DMS 273 (cell line): ENCODE results near the gene FAM229A.

Experiments used
- DNase-seq: peaks from one replicate; lab custom pipeline; 2025; ENCODE audit not compliant: unreplicated experiment; lab: John Stamatoyannopoulos, UW

Gene FAM229A

DNA sequence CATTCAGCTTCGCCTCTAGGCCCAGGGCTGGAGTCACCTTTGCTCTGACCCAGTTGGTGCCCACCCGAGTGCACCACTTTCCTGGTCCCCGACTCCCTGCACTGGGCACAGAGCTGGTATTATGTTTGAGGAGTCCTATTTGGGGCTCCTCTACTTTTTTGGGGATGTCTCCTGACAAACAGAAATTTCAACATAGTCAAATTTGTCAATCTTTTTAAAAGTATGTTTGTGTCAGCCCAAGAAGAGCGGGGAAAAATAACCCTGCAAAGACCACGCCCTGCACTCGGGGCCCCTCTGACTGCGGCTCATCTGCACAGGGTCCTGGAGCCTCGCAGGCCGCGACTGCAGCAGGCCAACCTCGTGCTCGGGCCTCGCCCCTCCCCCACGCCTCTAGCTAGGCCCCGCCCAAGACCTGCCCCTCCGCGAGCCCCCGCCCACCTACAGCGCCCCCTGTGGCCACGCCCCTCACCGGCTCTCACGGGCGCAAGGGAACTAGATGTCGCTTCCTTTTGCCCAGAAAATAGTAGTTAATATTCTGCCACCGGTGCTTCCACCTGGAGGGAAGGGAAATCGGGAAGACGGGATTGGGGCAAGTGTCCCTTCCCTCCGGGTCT lies 11.4 kb downstream of the FAM229A start:
- DNase-seq, result peak; percentile 92

DNA sequence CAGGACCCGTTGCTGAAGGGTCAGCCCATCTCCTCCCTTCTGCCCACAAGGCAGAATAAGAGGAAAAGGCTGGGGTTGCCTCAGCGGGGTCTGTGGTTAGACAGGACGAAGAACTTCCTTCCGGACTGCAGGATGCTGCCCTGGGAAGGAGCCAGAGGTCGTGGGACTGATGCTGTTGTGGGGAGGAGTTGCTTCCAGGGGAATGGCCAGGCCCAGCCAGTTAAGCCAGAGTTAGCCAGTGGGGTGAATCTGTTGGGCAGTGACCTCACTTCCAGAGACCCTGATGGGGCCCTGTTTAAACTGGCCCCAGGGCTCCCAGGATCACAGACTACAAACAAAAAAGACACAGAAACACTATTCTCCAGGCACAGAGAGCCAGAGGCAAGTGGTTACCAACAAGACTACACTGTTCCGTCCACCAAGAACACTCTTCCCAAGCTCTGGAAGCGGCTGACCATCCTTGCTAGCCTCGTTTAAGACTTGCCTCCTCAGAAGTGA lies 13.0 kb downstream of the FAM229A start:
- DNase-seq, result no peak

DNA sequence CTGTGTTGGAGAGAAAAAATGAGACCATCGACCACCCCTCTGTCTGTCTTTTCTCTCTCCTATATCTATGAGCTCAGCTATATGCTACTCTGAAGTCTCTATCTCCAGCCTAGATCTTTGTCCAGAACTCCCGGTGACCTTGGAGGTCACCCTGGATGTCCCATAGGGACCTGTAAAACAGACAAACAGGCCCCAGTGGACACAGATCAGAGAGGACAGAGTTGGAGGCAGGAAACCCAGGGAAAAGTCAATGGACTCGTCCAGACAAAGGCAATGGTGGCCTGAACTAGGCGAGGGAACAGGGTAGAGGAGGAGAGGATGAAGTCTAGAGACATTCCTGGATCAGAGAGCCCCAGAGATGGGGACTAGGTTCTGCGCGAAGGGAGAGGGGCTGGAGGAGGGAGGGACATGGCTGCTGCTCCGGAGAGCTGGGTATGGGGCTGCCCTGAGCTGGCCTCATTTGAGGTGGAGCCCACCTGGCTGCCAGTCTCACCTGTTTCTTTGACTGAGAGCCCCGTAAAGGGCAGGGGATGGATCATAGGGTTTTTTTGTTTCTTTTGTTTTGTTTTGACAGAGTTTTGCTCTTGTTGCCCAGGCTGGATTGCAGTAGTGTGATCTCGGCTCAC lies 15.6 kb downstream of the FAM229A start:
- no peak for DNase-seq

DNA sequence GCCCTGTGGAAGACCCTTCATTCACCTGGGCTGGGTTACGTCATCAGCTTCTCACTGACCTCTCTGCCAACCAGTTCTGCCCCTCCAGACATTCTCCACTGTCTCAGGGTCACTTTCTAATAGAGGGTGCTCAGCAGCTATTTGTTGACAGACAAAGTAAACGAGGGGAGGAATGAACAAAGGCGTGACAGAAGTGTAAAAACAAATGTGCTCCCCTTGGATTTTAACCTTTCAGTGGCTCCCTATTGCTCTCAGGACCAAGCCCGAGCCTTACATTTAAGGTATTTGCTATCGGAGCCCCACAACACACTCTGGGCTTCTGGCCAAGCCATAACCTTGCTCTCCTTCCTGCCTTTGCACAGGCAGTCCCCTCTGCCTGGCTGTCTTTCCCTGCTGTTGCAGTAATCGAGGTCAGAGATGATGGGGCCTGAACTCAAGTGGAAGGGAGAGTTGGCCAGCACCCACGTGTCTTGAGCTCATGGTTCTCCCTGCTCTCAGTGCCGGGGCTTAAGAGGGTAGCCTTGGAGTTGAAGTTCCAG lies 16.9 kb downstream of the FAM229A start:
- peak; percentile 28 for DNase-seq

DNA sequence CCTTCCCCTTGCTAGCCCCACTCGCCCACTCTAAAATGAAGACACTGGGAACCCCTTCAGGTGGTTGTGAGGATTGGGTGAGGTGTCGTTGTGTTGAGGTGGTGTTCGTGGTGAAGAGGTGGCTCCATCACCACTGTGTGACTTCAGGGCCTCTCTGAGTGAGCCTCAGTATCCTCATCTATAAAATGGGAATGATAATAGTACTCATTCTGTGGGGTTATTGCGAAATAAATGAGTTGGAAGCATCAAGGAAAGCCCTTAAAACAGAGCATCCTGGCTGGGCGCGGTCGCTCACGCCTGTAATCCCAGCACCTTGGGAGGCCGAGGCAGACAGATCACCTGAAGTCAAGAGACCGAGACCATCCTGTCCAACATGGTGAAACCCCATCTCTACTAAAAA lies 19.6 kb downstream of the FAM229A start:
- no peak for DNase-seq

DNA sequence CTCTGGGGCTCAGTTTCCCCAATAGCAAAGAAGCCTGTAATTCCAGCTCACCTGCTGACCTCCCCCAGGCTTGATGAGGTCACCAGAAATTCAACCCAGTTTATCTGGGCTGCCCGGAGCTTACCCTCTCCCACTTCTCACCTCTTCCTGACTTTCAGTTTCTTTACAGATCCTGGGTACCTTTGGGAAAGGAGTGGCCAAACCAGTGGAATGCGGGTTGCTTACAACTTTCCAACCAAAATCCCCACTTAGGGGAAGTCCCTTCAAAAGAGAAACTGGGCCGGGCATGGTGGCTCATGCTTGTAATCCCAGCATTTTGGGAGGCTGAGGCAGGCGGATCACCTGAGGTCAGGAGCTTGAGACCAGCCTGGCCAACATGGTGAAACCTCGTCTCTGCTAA lies 20.3 kb downstream of the FAM229A start:
- DNase-seq, result no peak

DNA sequence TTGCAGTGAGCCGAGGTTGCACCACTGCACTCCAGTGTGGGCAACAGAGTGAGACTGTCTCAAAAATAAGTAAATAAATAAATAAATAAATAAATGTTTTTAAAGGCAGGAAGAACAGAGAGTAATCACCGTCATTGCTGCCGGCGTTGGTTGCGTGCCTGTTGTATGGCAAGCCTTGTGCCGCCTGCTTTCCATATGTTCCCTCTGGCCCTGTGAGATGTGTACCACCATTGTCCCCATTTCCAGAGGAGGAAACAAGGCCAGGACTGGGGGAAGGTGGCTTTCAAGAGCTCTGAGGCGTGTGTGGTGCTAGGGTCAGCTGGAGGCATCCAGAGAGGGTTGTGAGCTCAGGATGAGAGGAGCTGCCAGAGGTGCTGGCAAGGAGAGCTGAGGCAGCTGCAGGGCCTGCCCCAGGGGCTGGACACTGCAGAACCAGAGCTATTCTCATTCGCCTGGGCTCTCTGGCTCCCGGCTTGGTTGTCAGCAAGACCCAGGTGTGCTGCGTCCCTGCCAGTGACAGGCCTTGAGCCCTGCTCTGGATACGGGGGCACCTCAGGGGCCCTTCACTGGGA lies 21.0 kb downstream of the FAM229A start:
- no peak for DNase-seq

DNA sequence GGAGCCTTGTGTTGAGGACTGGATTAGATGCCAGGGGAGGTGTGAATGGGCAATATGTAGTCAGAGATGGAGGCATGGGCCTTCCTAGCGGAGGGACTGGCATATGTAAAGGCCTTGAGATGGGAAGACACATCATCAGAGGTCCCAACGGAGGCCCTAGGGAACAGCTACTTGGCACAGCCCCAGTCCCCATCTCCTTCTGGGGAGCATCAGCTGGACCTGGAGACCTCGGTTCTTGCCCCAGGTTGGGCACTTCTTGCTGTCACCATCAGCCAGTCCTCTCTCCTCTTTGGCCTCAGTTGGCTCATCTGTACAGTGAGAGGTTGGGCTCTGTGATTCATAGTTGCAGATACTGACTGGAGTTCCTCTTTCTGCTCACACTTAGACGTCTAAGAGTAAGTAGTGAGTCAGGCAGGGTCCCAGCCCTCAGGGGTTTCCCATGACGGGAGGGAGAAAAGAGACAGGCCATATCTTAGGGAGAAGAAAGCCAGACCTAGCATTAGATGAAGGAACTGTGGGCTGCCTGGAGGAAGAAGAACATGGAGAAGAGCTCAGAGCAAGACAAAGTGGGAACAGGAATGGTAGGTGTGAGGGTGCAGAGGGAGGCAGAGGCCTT lies 22.8 kb downstream of the FAM229A start:
- no peak for DNase-seq

DNA sequence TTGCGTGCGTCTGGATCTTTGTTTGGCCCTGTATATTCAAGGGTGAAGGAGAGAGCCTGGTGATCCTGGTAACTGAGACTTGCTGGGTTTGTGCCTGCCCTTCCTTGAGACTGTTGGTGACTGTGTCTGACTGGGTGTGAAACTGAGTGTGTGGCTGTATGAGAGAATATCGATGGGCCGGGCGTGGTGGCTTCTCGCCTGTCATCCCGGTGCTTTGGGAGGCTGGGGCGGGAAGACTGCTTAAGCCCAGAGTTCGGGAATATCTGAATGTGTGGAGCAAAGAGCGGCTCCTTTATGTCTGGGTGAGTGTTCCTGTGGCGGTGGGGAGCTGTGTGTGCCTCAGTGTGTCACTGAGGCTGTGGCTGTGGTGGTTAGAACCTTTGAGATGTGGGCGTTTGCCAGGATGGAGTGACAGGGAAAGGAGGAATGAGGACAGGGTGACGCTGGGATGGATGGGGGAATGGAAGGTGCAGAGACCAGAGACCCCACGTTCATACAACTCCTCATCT lies 23.6 kb downstream of the FAM229A start:
- no peak for DNase-seq

DNA sequence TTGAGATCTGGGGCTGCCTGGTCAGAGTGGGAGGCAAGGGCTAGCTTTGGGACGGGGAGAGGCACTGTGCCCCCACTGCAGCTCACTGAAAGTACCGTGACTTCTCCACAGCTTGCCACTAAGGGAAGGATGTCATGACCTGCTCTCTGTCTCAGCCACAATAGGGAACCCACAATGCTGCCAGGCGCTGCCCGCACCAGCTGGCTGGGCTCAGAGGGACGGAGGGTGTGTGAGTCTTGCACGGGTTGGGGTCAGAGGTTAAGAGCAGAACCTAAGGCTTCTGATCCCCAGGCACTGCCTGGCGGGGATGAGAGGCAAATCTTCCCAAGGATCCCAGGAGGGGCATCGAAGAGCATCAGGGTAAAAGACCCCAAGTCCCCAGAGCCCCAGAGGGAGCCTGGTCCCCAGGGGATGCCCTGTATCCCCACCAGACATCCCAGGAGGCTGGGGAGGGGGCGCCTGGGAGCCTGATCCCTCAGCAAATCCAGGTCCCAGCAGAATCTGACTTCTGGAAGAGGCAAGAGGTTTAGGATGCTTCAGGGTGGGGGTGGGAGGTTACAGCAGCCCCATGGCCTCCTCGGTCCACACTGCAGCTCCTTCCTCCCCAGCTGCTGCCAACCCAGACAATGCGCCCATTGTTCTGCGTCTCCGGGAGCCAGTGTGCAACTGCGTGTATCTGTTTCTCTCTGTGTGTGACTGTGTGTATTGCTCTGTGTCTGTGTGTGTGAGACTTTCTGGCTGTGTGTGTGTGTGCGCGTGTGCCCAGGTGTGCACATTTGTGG lies 24.2 kb downstream of the FAM229A start:
- no peak for DNase-seq

DNA sequence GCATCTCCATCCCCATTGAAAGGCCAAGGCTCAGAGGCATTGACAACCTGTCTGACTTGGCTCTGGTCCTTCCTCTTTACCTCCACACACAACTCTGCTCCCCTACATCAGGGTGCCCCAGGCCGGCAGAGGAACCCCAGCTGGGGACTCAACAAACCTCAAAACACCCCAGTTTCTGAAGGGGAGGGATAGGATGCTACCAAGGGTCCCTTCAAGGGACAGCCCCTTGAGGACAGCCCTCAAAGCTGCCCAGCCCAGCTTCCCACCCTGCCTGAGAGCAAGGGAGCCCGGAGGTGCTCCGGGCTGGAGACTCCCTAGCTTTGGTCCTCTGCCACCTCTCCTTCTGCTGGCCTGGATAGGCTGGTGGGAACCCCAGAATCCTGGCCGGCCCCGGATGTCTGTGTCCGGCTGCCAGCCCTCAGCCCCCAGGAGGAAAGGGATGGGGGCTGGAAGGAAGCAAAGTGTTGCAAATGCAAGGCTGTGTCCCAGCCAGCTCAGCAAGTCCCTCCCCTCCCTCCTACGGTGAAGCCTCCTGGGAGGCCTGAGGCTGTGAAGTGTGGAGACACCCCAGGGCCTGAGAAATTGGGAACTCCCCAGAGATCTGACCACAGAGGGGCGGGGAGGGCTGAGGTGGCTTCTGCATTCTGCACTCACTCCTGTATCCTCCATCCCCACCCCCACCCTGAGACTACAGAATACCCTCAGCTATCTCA lies 25.2 kb downstream of the FAM229A start:
- no peak for DNase-seq

DNA sequence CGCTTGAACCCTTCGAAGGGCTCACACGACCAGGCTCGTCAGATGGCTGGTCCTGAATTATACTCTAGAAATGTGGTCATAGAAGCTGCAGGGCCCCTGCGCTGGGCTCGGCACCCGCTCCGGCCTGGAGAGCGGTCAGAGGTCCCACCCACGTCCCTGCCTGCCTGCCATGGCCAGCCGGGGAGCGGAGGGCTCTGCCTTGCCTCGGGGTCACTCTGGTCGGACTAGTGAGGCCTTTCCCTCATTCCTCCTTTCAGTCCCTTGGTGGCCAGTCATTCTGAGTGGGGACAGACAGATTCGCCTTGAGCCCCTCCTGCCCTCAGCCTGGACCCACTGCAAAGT lies 25.7 kb downstream of the FAM229A start:
- DNase-seq, result no peak

DNA sequence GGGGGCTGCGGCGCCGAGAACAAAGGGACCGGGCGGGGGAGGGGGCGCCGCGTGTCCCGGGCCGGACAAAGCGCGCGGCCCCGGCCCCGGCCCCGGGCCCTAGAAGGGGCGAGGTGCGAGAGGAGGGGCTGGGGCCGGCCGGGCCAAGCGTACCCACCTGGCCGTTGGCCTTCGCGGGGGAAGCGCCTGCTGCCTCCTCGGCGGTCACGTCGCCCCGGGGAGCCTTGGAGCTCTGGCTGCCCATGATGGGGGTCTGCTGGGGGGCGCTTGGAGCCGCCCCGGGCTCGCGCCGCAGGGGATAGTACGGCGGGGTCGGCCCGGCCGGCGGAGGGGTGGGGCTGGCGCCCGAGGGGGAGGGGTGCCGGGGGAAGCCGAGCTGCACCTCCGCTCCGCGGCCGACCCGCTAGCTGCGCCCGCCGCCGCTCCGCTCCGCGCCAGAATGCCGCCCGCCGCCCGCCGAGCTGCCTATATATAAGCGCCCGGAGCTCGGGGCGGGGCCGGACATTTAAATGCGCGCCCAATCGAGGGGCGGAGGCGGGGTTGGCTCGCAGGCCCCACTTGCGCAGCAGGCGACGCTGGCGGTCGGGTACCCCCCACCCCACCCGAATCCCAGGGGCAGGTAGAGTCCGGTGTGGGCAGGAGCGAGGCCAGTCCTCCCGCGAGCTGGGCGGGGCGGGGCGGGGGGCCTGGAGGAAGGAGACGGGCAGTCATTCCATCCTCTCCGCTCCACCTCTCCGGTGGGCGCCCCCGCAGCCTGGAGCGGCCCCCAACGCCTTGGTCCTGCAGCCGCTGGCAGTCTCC lies 26.3 kb downstream of the FAM229A start, which contains the start of gene MARCKSL1:
MARCKSL1 (minus strand) TSS at position 444 of the 801 bp plus-strand sequence; CDS start at position 244, 200 bp downstream.
- DNase-seq, result peak; percentile 91

DNA sequence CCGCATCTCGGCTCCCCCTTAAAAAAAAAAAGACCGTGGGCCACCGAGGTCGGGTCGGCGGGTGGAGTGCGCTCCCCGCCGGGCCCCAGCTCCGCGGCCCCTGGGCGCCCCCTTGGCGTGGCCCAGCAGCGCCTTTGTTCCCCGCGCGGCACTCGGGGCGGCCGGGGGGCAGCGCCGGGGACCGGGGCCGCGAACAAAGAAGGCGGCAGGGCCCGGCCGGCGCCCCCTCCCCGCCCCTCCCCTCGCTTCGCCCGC lies 26.8 kb downstream of the FAM229A start:
- DNase-seq, result no peak

DNA sequence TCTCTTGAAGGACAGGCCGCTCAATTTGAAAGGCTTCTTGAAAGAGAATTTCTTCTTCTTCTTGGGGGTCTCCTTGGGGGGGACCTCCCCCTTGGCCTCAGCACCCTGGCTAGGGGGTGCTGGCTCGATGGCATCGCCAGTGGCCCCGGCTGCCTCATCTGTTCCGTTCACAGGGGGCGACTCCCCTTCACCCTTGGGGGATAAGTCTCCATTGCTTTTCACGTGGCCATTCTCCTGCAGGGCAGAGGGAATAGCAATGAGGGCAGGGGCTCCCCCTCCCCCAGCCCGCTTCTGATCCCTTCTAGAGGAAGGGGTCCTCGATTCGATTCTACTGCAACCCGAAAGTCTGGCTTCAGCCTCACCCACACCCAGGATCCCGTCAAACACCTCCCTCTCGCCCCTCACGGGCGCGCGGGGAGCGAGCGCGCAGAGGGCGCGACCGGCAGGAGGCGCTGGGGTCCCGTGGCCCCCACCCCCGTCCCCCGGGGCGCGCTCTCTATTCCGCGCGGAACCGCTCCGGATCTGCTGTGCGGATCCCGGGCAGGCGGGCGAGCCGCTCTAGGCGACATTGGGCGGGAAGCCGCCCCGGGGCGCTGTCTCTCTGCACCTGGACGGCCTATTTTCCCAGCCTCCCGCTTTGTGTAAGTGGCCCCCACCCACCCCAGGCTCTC lies 27.3 kb downstream of the FAM229A start:
- peak; percentile 84 for DNase-seq

DNA sequence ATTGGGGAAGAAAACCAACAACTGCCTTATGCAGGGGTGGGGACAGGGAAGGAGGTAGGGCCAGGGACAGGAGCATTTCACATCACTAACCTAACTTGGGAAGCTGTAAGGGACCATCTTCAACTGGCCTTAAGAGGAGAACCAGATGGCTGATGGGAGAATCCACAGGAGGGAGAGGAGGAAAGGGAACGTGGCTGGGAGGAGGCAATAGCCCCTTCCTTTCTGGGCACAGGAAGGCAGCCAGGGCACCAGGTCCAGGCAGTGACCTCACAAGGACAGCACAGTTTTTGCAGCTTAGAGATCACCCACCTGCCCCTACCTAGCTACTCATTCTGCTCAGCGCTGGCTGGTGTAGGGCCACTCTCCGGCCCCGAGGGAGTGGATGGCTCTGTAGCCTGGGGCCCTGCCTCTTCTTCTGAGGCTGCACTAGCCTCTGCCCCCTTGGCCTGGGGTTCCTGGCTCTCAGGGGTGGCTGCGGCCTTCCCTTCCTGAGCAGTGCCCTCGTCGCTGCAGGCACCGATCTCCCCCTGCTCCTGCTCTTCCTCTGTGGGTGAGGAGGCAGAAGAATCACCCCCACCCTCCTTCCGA lies 27.9 kb downstream of the FAM229A start:
- peak; percentile 52 for DNase-seq

DNA sequence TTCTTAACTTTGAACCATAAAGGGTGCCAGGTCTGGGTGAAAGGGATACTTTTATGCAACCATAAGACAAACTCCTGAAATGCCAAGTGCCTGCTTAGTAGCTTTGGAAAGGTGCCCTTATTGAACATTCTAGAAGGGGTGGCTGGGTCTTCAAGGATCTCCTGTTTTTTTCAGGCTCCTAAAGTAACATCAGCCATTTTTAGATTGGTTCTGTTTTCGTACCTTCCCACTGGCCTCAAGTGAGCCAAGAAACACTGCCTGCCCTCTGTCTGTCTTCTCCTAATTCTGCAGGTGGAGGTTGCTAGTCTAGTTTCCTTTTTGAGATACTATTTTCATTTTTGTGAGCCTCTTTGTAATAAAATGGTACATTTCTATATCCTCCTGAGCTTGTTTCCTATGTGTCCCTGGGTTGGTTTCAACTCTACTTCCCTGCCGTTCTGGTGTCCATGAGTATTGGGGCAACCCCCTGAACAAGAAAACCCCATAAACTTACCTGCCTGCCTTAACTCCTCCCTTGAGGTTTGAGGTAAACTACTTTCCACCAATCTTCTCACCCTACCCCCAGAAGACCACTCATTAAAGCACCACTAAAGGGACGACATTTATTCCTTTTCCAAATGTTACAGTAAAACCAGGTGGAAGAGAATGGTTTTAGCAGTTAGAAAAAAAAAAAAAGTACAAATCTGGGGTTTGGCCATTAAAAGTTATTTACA lies 28.9 kb downstream of the FAM229A start:
- no peak for DNase-seq
